ENCODE data around the gene RAB36.

Gene RAB36

DNA sequence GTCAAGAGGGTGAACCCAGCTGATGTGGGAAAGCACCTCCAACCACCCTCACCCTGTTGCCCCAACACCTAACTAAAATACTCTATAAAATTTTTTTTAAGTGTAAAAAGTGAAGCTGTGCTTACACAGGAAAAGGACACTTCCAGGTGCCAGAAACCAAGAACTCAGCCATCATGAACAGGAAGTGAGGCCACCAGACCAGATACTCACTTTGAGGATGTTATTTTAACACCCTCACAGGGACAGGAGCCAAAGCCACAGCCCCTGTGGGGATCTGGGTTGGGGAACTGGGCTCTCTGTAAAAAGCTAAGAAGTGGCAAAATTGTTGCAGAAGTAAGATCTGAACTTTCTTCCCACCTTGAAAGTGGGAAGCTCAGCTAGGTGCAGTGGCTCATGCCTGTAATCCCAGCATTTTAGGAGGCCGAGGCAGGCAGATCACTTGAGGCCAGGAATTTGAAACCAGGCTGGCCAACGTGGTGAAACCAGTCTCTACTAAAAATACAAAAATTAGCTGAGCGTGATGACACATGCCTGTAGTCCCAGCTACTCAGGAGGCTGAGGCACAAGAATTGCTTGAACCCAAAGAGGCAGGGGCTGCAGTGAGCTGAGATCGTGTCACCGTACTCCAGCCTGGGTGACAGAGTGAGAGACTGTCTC is 7.2 kb upstream of the RAB36 start:
- DNase-seq (ENCODE audit: low read depth): no peak

DNA sequence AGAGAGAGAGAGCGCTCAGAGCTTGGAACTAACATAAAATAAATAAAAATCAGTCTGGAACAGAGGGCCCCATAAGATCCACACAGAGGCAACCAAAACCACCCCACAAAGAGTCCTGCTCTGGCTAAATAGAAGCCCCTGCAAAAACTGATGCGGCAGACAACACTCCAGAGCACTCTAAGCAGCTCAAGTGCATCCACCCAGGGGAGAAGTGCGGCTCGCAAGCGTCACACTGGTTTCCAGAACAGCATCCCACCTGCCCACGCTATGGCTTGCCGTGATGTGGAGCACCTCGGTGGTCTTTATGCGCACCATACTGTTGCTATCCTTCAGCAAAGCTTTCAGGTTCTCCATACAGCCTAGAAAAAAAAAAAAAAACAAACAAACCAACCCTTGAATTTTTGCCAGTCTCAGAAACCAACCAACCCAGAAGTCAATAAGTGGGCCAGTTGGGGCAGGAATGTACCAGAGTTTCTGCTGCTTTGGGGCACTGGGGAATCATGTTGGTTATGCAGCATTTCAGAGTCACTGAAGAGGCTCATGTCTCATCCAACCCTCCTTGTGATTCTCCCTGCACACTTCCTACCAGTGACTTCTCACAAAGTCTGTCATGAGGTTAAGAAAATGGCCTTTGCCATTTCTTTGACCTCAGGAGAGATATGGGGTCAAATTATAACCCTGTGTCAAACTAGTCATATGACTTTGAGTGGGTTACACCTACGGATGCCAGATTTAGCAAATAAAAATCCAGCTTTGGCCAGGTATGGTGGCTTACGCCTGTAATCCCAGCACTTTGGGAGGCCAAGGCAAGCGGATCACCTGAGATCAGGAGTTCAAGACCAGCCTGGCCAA is 6.5 kb upstream of the RAB36 start:
- DNase-seq (ENCODE audit: low read depth): no peak

DNA sequence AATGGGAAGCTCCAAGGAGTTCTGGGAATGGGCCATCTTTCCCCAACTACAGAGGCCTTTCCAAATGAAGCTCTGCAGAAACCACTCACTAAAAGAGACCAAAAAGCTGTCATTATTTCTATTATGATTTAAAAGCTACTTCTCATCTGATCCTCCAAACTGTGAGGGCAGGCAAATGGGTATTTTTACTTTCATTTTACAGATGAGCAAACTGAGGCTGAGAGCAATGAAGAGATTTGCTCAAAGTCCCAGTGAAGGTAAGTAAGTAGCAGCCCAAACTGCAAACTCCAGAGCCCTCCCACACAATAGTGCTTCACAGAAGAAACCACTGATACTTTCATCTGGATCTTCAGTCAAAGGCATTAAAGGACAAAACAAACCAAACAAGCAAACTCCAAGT is 4.9 kb upstream of the RAB36 start:
- DNase-seq (ENCODE audit: low read depth): no peak

DNA sequence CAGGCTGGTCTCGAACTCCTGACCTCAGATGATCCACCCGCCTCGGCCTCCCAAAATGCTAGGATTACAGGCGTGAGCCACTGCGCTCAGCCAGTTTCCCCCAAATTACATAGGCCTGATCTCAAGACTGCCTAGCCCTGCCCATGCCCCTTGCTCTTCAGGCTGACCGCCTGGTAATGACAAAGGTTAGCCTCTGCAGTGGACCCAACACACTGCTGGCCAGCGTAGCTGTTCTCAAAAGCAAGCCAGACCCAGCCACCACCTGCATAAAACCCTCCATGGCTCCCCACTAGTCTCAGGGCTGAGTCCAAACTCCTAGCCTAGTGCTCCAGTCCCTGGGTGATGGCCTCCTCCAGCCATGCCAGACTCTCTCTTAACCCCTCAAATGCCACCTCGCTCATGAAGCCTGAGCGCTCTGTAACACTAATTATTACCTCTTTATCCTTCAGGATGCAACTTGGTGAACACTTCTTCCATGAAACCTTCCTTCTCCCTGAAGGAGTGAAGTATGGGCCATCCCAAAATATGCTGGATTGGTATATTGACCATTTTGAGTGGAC is 2.7 kb upstream of the RAB36 start:
- DNase-seq (ENCODE audit: low read depth): no peak

DNA sequence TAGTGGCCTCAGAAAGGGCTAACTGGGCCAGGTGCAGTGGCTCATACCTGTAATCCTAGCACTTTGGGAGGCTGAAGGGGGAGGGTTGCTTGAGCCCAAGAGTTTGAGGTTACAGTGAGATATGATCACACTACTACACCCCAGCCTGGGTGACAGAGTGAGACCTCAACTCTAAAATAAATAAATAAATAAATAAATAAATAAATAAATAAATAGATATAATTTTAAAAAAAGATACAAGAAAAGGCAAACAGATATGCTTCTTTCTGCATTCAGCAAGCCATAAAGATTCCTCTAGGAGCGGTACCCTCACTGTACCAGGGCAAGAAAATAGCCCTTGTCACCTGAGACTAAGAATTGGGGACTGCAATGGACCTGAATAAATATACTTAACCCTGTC is 2.2 kb upstream of the RAB36 start:
- DNase-seq (ENCODE audit: low read depth): no peak

DNA sequence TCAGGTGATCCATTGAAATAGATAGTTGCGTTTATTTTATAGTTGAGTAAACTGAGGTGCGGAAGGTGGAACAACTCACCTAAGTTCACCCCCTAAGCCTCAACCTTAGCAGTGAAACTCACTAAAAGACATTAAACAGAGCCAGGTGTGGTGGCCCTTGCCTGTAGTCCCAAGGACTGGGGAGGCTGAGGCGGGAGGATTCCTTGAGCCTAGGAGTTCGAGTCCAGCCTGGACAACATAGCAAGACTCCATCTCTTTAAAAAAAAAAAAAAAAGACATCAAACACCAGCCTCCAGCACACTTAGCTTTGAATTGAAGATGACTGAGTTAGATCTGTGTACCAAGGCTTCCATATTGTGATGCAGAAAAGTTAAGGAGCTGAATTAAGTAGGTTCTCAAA is 845 bp upstream of the RAB36 start:
- DNase-seq (ENCODE audit: low read depth): no peak

DNA sequence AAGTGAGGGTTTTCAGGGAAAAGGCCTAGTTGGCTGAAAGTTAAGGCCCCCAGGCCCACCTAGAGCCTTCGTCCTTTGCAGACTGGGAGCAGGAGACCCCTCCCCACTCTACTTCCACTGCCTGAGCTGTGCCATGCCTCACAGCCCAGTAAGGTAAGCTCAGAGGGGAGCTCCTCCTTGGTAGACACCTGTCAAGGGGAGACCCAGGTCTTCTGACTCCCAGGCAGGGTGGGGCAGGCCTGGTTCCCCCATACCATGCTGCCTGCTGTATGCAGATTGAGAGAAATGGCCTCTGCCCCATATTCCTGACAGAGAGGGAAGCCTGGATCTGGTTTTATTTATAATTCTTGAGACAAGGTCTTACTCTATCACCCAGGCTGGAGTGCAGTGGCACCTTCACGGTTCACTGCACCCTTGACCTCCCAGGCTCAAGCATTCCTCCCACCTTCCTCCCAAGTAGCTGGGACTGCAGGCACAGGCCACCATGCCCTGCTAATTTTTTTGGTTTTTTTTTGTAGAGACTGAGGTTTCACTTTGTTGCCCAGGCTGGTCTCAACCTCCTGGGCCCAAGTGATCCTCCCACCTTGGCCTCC is 697 bp downstream of the RAB36 start:
- no peak for DNase-seq (ENCODE audit: low read depth)

DNA sequence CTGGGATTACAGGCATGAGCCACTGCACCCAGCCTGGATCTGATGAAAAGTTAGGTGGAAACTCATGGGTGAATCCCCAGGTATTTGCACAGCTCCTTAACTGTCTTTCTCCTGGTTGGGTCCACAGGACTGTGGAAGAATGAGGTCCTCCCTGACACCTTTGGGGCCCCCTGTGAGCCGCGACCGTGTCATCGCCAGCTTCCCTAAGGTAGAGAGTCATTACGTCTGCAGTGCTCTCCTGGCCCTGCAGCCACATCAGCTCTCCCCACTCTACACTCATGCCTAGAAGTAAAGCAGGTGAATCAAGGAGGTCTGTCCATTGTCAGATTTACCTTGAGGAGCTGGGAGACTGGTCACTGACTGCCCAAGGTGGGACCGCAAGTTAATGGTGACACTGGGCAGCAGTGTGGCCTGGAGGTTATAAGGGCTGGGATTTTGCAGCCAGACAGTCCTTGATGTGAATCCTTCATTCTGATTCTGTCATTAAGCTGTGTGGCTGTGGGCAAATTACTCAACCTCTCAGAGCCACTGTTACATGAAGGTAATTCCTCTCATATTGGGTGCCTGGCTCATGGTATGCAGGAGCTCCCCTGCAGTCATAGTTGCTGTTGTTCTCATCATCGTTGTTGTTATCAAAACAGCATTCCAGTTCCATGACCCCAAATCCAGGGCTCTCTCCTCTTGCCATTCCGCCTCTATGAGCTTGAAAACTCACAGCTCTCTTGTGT is 1.4 kb downstream of the RAB36 start:
- DNase-seq (ENCODE audit: low read depth): no peak

DNA sequence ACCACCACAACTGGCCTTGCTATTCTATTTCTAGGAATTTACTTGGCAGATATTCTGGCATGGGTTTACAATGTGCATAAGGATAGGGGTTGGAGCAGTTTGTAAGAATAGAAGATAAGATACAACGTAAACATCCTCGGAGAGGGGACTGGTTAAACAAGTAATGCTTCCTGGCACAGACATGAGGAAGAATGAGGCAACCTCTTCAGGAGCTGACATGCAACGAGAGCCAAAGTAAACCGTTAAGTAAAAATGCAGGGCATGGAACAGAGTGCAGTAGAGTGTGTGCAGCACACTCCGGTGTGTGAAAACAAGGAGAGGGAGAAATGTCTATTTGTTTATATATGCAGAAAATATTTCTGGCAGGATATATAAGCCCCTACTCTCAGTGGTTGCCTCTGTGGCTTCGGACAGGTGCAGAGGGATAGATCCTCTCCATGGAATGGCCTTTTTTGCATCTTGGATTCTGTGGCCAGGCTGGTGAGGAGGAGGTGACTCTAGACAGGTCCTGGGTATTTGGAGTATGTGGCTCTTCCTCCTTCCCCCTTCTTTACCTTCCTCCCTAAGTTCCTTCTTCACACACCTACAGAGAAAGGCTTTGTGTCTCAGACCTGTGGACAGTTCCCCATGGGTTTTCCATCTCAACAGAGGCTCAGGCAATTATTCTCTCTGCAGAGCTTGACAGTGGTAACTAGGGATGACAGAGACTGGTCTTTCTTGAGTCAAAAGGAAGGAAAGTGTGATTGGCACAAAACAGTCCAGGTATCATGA is 2.5 kb downstream of the RAB36 start:
- DNase-seq (ENCODE audit: low read depth): peak; percentile 72

DNA sequence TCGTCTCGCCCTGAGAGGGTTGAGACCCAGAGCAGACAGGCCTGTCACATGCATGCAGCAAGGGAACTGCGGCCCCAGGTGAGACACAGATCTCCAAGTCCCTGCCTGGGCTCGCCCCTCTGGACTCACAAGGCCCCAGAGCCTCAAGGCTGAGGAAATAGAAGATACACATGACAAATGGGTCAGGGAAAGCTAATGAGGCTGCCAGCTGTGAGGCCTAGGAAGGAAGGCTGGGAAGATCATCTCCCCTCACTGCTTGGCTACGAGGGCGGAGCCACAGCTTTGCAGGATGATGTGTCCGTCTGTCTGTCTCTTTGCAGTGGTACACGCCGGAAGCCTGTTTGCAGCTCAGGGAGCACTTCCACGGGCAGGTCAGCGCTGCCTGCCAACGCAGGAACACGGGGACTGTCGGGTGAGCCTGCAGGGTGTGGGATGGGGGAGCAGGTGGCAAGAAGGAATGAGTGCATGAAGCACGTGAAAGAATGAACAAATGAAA is 4.5 kb downstream of the RAB36 start:
- DNase-seq (ENCODE audit: low read depth): no peak

DNA sequence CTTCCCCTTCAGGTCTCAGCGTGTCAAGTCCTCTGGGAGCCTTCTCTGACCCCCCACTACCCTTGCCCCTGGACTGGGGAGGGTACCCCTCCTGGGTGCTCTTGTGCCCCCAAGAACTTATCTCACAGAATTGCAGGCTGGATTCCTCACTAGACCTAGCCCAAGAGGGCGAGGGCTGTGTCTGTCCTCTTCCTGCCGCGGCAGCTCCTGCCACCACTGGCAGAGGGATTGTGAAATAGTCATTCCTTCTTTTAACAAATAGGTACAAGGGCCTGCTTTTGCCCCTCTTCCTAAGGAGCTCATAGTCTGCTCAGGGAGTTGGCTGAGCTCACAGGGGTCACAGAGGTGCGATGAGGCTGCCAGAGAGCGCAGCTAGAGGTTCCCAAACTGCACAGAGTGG is 5.5 kb downstream of the RAB36 start:
- no peak for DNase-seq (ENCODE audit: low read depth)

DNA sequence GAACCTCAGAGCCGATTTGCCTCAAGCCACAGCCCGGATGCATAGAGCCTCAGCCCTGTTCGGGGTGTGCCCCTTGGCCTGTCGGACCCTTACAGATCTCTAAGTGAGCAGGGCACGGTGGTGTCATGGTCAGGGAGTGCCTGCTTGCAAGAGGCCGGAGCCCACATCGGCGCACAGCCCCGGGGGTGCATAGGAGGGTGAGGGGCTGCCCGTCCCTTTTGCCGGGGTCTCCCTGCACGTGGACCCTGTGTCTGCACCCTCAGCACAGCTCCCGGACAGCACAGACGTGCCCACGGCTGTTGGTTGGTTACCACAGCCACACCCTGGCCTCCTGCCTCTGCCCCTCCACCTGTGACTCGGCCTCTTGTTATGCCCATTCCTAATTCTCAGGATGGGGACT is 6.5 kb downstream of the RAB36 start:
- DNase-seq (ENCODE audit: low read depth): no peak

DNA sequence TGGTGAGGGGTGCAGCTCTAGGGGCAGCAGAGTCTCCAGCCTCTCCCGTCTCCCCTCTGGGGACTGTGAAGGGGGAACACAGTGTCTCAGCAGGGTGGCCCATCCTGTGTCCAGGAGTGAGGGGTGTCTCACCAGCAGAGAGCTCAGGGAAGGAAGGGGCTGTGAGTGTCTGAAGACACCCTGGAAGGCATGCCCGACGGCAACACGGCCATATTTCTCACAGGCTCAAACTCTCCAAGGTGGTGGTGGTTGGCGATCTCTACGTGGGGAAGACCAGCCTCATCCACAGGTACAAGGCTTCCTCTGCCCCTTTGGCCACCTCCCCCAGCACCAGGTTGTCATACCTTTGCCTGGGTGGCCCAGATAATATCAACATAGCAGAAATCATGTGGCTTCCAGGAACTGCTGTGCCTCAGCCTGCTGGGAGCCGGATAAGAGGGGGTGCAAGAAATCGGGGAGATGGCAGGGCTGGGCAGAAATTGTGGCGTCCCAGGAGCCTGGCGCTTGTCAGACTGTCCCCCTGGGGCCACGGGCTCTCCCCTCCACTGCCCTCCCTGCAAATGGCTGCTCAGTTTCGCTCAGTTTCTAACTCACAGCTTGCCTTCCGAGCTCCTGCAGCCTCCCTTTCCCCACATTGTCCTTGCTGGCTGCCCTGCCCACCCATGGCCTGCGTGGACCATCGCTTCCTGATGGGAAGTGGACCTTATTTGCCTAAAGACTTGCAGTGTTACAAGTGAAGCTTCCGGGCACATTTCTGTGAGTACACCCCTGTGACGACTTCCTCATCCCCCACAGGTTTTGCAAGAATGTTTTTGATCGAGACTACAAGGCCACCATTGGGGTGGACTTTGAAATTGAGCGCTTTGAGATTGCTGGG is 7.2 kb downstream of the RAB36 start:
- no peak for DNase-seq (ENCODE audit: low read depth)

DNA sequence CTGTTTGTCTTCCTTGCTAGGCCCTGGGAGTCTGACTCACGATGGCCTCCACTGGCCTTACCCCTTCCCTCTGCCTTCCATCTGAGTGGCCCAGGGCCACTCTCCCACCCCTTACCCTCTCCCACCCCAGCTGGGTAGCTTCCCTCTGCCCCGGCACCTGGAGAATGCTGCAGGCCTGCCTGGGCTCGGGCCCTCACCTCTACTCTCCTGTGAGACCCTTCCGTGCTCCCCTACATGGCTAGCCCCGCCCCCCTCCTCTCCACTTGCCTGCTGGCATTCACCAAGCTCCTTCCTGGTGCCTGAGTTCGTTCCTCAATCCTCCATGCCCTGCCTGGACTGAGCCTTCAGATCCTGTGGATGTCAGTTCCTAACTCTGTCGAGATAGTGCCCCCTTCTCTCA is 8.7 kb downstream of the RAB36 start:
- no peak for DNase-seq (ENCODE audit: low read depth)

DNA sequence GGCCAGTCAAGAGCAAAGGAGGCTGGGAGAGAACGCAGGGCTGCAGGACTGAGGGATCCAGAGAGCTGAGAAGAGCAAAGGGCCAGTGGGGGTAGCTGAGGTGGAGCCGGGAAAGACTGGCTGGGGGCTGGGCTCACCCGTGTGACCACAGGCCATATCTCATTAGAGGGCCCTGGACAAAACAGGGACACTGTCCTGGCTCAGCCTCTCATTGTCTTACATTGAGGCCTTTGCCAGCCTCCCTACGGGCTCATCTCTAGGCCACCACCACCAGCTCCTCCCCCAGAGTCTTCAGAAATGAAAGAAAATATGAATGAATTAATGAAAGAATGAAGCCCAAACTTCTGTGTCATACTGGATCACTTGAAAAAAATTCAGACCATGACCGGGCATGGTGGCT is 9.2 kb downstream of the RAB36 start:
- DNase-seq (ENCODE audit: low read depth): no peak

DNA sequence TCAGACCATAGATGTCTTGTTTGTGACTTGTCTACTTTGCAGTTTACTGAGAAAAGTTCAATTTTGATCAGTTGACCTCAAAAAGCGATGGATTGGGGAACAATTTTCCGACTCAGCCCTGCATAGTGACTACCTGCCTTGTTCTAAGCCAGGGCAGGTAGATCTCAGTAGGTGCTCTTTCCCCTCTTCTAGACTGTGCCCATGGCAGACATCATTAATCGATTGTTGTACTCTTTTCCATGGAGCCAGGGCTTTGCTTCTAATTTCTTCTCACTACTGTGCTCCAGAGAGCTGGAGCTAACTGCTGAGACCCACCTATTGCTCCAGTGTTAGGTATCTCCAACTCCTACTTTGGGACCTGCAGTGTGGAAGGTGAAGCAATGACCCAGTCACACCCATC is 9.9 kb downstream of the RAB36 start:
- DNase-seq (ENCODE audit: low read depth): no peak

DNA sequence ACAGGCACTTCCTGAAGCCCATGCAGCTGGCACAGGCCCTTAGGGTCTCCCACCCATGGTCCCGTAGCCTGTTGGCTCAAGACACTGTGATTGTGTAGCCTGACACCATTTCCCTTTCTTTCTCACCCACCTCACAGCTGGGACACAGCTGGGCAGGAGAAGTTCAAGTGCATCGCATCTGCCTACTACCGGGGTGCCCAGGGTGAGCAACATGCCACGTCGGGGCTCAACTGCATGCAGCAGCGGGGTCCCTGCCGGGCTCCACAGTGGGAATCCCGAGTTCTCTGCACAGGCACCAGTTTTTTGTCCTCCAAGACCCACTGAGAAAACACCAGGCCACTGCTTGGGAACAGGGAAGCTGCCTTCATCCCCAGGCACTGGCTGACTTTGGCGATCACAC is 10.6 kb downstream of the RAB36 start:
- DNase-seq (ENCODE audit: low read depth): no peak

DNA sequence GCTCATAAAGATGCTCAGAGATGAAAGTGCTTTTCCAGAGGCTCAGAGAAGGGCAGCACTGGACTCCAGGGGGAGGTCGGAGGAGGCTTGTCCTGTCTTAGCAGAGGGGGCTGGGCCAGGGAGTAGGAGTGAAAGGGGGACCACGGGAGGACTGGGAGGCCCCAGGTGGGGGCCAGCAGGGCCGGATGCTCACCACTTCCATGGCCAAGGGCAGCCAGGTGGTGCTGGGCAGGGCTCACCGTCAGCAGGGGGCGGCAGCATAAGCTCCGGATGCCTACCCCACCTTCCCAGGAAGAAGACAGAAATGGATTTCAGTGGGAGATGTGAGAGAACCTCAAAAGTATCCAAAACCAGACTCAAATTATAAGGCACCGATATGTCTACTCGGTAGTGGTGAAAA is 11.0 kb downstream of the RAB36 start:
- DNase-seq (ENCODE audit: low read depth): no peak

DNA sequence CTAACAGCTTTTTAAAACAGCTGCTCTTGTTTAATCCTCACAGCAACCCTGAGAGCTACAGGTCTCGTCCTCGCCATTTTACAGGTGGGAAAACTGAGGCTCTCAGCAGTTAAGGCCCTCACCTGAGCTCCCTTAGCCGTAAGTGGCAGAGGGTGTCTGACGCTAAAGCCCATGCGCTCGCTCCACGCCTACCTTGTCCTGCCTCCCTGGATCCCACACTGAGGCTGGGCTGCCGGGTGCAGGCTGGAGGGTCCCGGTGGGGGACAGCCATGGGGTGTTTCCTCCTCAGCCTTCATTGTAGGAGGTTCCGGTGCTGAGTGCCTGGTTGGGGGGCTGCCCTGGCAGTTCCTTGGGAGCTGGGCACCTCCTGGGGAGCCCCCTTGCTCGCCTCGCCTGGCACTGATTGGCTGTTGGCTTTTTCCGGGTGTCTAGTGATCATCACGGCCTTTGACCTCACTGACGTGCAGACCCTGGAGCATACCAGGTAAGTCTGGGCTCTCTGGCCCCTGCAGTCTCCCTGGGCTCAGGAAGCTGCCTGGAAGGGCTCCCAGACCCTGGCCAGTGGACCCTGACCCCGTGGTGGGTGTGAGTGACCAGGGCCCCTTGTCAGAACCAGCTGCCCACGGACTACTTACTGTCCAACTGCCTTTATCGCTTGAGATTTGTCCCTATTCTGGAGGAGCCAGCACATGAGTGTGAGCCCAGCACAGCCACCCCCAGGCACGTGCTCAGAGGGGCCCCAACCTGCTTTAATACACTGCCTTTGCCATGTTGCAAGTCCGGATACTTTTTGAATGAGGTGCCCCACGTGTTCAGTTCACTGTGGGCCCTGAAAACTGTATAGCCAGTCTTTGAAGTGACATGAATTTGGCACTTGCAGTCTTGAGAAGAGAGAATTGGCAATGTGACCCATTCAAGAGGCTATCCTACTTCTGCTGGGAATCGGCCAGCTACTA is 12.6 kb downstream of the RAB36 start:
- no peak for DNase-seq (ENCODE audit: low read depth)
